Activated CD8-positive, alpha-beta T cell treated with anti-CD3 and anti-CD28 coated beads for 36 hours (primary cell): ENCODE data around the gene PDPN. TPM values are rescaled to one million over a fixed set of nuclear protein-coding genes. Genes with fewer than 3 reads are reported as not detected.
"Not testable (repeated sequence)": the region's sequence is repeated elsewhere in the genome, so short reads cannot be mapped to it uniquely, and the experiment has no call there.

Experiments used
- ATAC-seq: fragments of 200-7000 bp; cut with Tn5 transposase; one replicate; pipeline ENCODE4 v1.10.0; 2021; ENCODE audit warnings: mild to moderate bottlenecking, moderate library complexity
- CTCF ChIA-PET: fragments of 350-600 bp; sonication (Branson Sonifier 250); formaldehyde crosslinking; loops from one replicate; lab custom pipeline; 2021; ENCODE audit warnings: antibody characterized with exemption; lab: Charles Lee
- POLR2A ChIA-PET: fragments of 350-600 bp; sonication (Branson Sonifier 250); formaldehyde crosslinking; loops from one replicate; lab custom pipeline; 2021; ENCODE audit warnings: antibody characterized with exemption; lab: Charles Lee
- DNase-seq: peaks from one replicate; pipeline ENCODE4 v3.0.0-alpha.2; 2020
- H3K27ac Mint-ChIP-seq: one replicate; pipeline ENCODE4 v1.8.0; 2021; ENCODE audit warnings: mild to moderate bottlenecking, mixed read lengths
- H3K27me3 Mint-ChIP-seq: one replicate; pipeline ENCODE4 v1.8.0; 2021; ENCODE audit warnings: mixed read lengths
- H3K36me3 Mint-ChIP-seq: one replicate; pipeline ENCODE4 v1.8.0; 2021; ENCODE audit warnings: low read depth, mixed read lengths
- H3K4me1 Mint-ChIP-seq: one replicate; pipeline ENCODE4 v1.8.0; 2021; ENCODE audit warnings: low read depth, mixed read lengths
- H3K4me3 Mint-ChIP-seq: one replicate; pipeline ENCODE4 v1.8.0; 2021; ENCODE audit warnings: mild to moderate bottlenecking, moderate library complexity, mixed read lengths
- H3K9me3 Mint-ChIP-seq: one replicate; pipeline ENCODE4 v1.8.0; 2021; ENCODE audit warnings: mixed read lengths
- CTCF ChIP-seq: fragments of 200-600 bp; IDR thresholded peaks from one replicate; pipeline ENCODE4 v1.8.0; 2022; ENCODE audit warnings: antibody characterized with exemption, mild to moderate bottlenecking
- intact Hi-C: fragments of 100-400 bp; cut with micrococcal nuclease; formaldehyde crosslinking; loops from one replicate; pipeline ENCODE4 v1.10.0; 2022
- total RNA-seq, 2 experiments: library from RNA; stranded (reverse); gene quantifications; one replicate each; pipeline ENCODE4 v1.2.3, GENCODE V29; 2021

The PDPN gene
- total RNA-seq, 2 experiments from 2014 or later = not detected

GRCh38 chr1:13556224-13556764 is 27.3 kb upstream of the PDPN start:
- no peaks in the 10 kb centered on the region for H3K4me1 Mint-ChIP-seq
- no peaks in the 10 kb centered on the region for H3K9me3 Mint-ChIP-seq
- intact Hi-C loops = no loop called here
- no peak for DNase-seq
- POLR2A ChIA-PET = no interaction called here
- no peak overlapping the region for H3K4me3 Mint-ChIP-seq
- no peaks in the 10 kb centered on the region for H3K36me3 Mint-ChIP-seq
- H3K27me3 Mint-ChIP-seq = peaks cover 2% of the 10 kb centered on the region
- CTCF ChIA-PET = no interaction called here
- ATAC-seq = no peak
- no peak overlapping the region for H3K27ac Mint-ChIP-seq
- TF ChIP-seq CTCF = no peak

GRCh38 chr1:13560541-13560940 is 23.1 kb upstream of the PDPN start:
- H3K9me3 Mint-ChIP-seq = no peaks in the 10 kb centered on the region
- CTCF ChIA-PET = no interaction called here
- TF ChIP-seq CTCF = no peak
- H3K4me1 Mint-ChIP-seq = no peaks in the 10 kb centered on the region
- H3K27ac Mint-ChIP-seq = no peak overlapping the region
- peaks cover 2% of the 10 kb centered on the region for H3K27me3 Mint-ChIP-seq
- no peak overlapping the region for H3K4me3 Mint-ChIP-seq
- POLR2A ChIA-PET = no interaction called here
- no peak for DNase-seq
- ATAC-seq = no peak
- H3K36me3 Mint-ChIP-seq = no peaks in the 10 kb centered on the region
- intact Hi-C loops = no loop called here

GRCh38 chr1:13562981-13563380 is 20.7 kb upstream of the PDPN start:
- DNase-seq, H3K27ac Mint-ChIP-seq, CTCF ChIA-PET, H3K36me3 Mint-ChIP-seq, H3K4me1 Mint-ChIP-seq, H3K4me3 Mint-ChIP-seq, ATAC-seq, H3K27me3 Mint-ChIP-seq, intact Hi-C loops, H3K9me3 Mint-ChIP-seq: not testable (repeated sequence)
- POLR2A ChIA-PET = interaction anchor here (0.6 kb wide), 1 partner anchor 11 kb away, joined by 4 read pairs; no protein-coding TSS in a partner anchor

GRCh38 chr1:13564073-13564472 is 19.6 kb upstream of the PDPN start:
- intact Hi-C loops = no loop called here
- TF ChIP-seq CTCF = no peak
- POLR2A ChIA-PET = no interaction called here
- ATAC-seq (no peak), DNase-seq (no peak)
- Mint-ChIP-seq H3K4me3 (no peak overlapping the region), H3K27ac (no peak overlapping the region), H3K27me3 (no peaks in the 10 kb centered on the region), H3K36me3 (no peaks in the 10 kb centered on the region), H3K9me3 (no peaks in the 10 kb centered on the region), H3K4me1 (no peaks in the 10 kb centered on the region)
- CTCF ChIA-PET = no interaction called here

GRCh38 chr1:13570435-13570834 is 13.2 kb upstream of the PDPN start:
- H3K27ac Mint-ChIP-seq, H3K4me3 Mint-ChIP-seq, H3K27me3 Mint-ChIP-seq, POLR2A ChIA-PET, intact Hi-C loops, H3K9me3 Mint-ChIP-seq, H3K36me3 Mint-ChIP-seq, H3K4me1 Mint-ChIP-seq, ATAC-seq: not testable (repeated sequence)
- DNase-seq = peak; percentile 18
- CTCF ChIA-PET = interaction anchor here (1.7 kb wide), 1 partner anchor 65 kb away, joined by 4 read pairs; no protein-coding TSS in a partner anchor

- ATAC-seq = peak; percentile 34
- CTCF ChIA-PET = interaction anchor here (1.7 kb wide), 1 partner anchor 65 kb away, joined by 4 read pairs; no protein-coding TSS in a partner anchor
Measured at GRCh38 chr1:13570924-13571323, 12.7 kb upstream of the PDPN start.

More at GRCh38 chr1:13570924-13571323, 12.7 kb upstream of the PDPN start:
- Mint-ChIP-seq H3K9me3 (no peaks in the 10 kb centered on the region), H3K27ac (no peak overlapping the region), H3K27me3 (peaks cover 12% of the 10 kb centered on the region), H3K4me3 (no peak overlapping the region), H3K4me1 (peaks cover 2% of the 10 kb centered on the region), H3K36me3 (no peaks in the 10 kb centered on the region)
- peak; percentile 59 for TF ChIP-seq CTCF
- intact Hi-C loops = no loop called here
- POLR2A ChIA-PET = no interaction called here
- DNase-seq = peak; percentile 6
